A549 (cell line): ENCODE measurements around the gene PTPRN2. TPM values are rescaled to one million over a fixed set of nuclear protein-coding genes. Genes with fewer than 3 reads are reported as not detected.

Experiments
- ATAC-seq, 2 experiments: fragments of 200-7000 bp in 1 of 2; fragments of >200 bp in 1 of 2; cut with Nextera tagmentation in 1 of 2; cut with Tn5 transposase in 1 of 2; 3 replicates each; pipeline versions ENCODE4 v1.8.0 to v1.9.1; 2018 to 2020; ENCODE audit warnings: mild to moderate bottlenecking in 1 of 2, moderate library complexity in 1 of 2
- CTCF ChIA-PET: fragments of 300-600 bp; sonication (Branson Sonifier 250); formaldehyde crosslinking; extraction: SDS; loops from one replicate; lab custom pipeline; 2021; ENCODE audit warnings: antibody characterized with exemption, inconsistent platforms; lab: Yijun Ruan, JAX
- POLR2A ChIA-PET: fragments of 350-600 bp; formaldehyde crosslinking; extraction: SDS; loops from one replicate; lab custom pipeline; 2021; ENCODE audit warnings: antibody characterized with exemption, inconsistent platforms; lab: Yijun Ruan, JAX
- DNase-seq, 2 experiments: peaks; one replicate each; pipeline versions ENCODE4 v3.0.0 to v3.0.0-alpha.2; 2011 to 2016; ENCODE audit warnings: low read depth in 1 of 2, low spot score in 1 of 2
- FAIRE-seq: peaks from 2 replicates; lab custom pipeline; 2011; peaks lifted over from hg19 to GRCh38; lab: Jason Lieb, UNC
- H3K27ac ChIP-seq, 2 experiments: fragments of >200 bp; sonication (Bioruptor Twin); formaldehyde crosslinking; 3 replicates each; pipeline ENCODE4 v1.5.1; 2016 to 2017
- H3K4me1 ChIP-seq: fragments of >200 bp; sonication (Bioruptor Twin); formaldehyde crosslinking; 3 replicates; pipeline ENCODE4 v1.6.1; 2016
- H3K4me2 ChIP-seq: fragments of >200 bp; sonication (Bioruptor Twin); formaldehyde crosslinking; 3 replicates; pipeline ENCODE4 v1.6.1; 2016
- H3K4me3 ChIP-seq: fragments of >200 bp; sonication (Bioruptor Twin); formaldehyde crosslinking; 3 replicates; pipeline ENCODE4 v1.5.1; 2016
- H3K9me3 ChIP-seq: fragments of >200 bp; sonication (Bioruptor Twin); formaldehyde crosslinking; 3 replicates; pipeline ENCODE4 v1.6.1; 2016
- ATOH8 ChIP-seq: fragments of 250-450 bp; sonication (Bioruptor Pico); IDR thresholded peaks from 2 replicates; pipeline ENCODE4 v1.5.0; 2020; ENCODE audit warnings: low read depth, mild to moderate bottlenecking, moderate library complexity
- BHLHE40 ChIP-seq: IDR thresholded peaks from 2 replicates; pipeline ENCODE4 v1.6.1; 2012; ENCODE audit warnings: low read depth, low read length, inconsistent platforms
- CEBPB ChIP-seq, 2 experiments: fragments of >200 bp in 1 of 2; sonication (Bioruptor Twin) in 1 of 2; formaldehyde crosslinking in 1 of 2; IDR thresholded peaks; 2 replicates each; pipeline ENCODE4 v1.6.1; 2012 to 2016
- E2F6 ChIP-seq: IDR thresholded peaks from 2 replicates; pipeline ENCODE4 v1.6.1; 2012; ENCODE audit warnings: low read depth, borderline replicate concordance
- EHMT2 ChIP-seq: fragments of 200-600 bp; sonication (generic); IDR thresholded peaks from 2 replicates; pipeline ENCODE4 v1.6.1; 2016; ENCODE audit warnings: antibody characterized with exemption, low read depth, mild to moderate bottlenecking, moderate library complexity
- FOSB ChIP-seq: fragments of 250-450 bp; sonication (Bioruptor Pico); IDR thresholded peaks from 2 replicates; pipeline ENCODE4 v1.5.0; 2020; ENCODE audit warnings: mild to moderate bottlenecking, moderate library complexity
- HEYL ChIP-seq: fragments of 250-450 bp; sonication (Bioruptor Pico); IDR thresholded peaks from 2 replicates; pipeline ENCODE4 v1.8.0; 2021; ENCODE audit warnings: mild to moderate bottlenecking, moderate library complexity
- HMGXB4 ChIP-seq: fragments of 250-450 bp; sonication (Bioruptor Pico); IDR thresholded peaks from 2 replicates; pipeline ENCODE4 v1.5.0; 2021; ENCODE audit warnings: mild to moderate bottlenecking, moderate library complexity, borderline replicate concordance
- HOXB13 ChIP-seq: fragments of 250-450 bp; sonication (Bioruptor Pico); IDR thresholded peaks from 2 replicates; pipeline ENCODE4 v1.5.0; 2020; ENCODE audit warnings: low read depth, mild to moderate bottlenecking, moderate library complexity
- JUNB ChIP-seq: fragments of >200 bp; sonication (Bioruptor Twin); formaldehyde crosslinking; IDR thresholded peaks from 2 replicates; pipeline ENCODE4 v1.6.1; 2016
- KDM5A ChIP-seq: fragments of 200-600 bp; sonication (generic); IDR thresholded peaks from 2 replicates; pipeline ENCODE4 v1.6.1; 2016; ENCODE audit warnings: antibody characterized with exemption, mild to moderate bottlenecking
- MYC ChIP-seq: IDR thresholded peaks from 2 replicates; pipeline ENCODE4 v1.6.1; 2012; ENCODE audit warnings: mild to moderate bottlenecking, inconsistent platforms, low read length, improper control_type of control experiment, borderline replicate concordance
- NPAS2 ChIP-seq: fragments of 250-450 bp; sonication (Bioruptor Pico); IDR thresholded peaks from 2 replicates; pipeline ENCODE4 v1.8.0; 2022; ENCODE audit warnings: mild to moderate bottlenecking, moderate library complexity, borderline replicate concordance
- NR3C1 ChIP-seq: fragments of >200 bp; sonication (Bioruptor Twin); formaldehyde crosslinking; IDR thresholded peaks from 3 replicates; pipeline ENCODE4 v1.6.1; 2017
- POLR2A ChIP-seq: IDR thresholded peaks from 2 replicates; pipeline ENCODE4 v1.6.1; 2012; ENCODE audit warnings: mild to moderate bottlenecking, low read length
- POLR2AphosphoS2 ChIP-seq: conservative IDR thresholded peaks from 2 replicates; pipeline ENCODE4 v1.6.1; 2012; ENCODE audit warnings: low read length, improper control_type of control experiment, inconsistent platforms
- RARB ChIP-seq: fragments of 250-450 bp; sonication (Bioruptor Pico); IDR thresholded peaks from 2 replicates; pipeline ENCODE4 v1.8.0; 2021; ENCODE audit warnings: mild to moderate bottlenecking, moderate library complexity
- RFX5 ChIP-seq: fragments of 450-650 bp; IDR thresholded peaks from 2 replicates; pipeline ENCODE4 v1.7.1; 2014; ENCODE audit warnings: antibody characterized with exemption, mild to moderate bottlenecking, moderate library complexity
- RNF2 ChIP-seq: fragments of 200-600 bp; sonication (generic); IDR thresholded peaks from 2 replicates; pipeline ENCODE4 v1.6.1; 2016; ENCODE audit warnings: low read depth, mild to moderate bottlenecking, antibody characterized with exemption, moderate library complexity, borderline replicate concordance
- SREBF2 ChIP-seq: fragments of 450-650 bp; IDR thresholded peaks from 2 replicates; pipeline ENCODE4 v1.6.1; 2014; ENCODE audit warnings: mild to moderate bottlenecking, moderate library complexity
- TFCP2L1 ChIP-seq: fragments of 250-450 bp; sonication (Bioruptor Pico); IDR thresholded peaks from 2 replicates; pipeline ENCODE4 v1.5.0; 2021; ENCODE audit warnings: mild to moderate bottlenecking
- WGBS: methylation state at CpG from one replicate; pipeline ENCODE4 v1.1.6; 2017; ENCODE audit errors: missing lambda C conversion rate; 5-methylcytosine and 5-hydroxymethylcytosine counted together
- polyA plus RNA-seq, 4 experiments: library from polyadenylated mRNA; depleted of rRNA in 3 of 4; stranded (reverse); fragments of >200 nt; fragmentation: RNase III in 1 of 4; extraction: RNeasy Plus Mini Kit Qiagen cat#74134 plus additional on column Dnase treatment in 1 of 4; gene quantifications; 2 replicates in 3 of 4; 3 replicates in 1 of 4; pipeline ENCODE4 v1.2.3, GENCODE V29; 2011 to 2017

The PTPRN2 gene
- polyA plus RNA-seq, 2 of the 4 experiments (the other 2 are of a cell fraction) = 0.41 to 1.2 TPM

- TF ChIP-seq RFX5 (no peak), FOSB (CRISPR knock-in tag) (no peak), TFCP2L1 (no peak), KDM5A (no peak), NPAS2 (CRISPR knock-in tag) (no peak), HMGXB4 (CRISPR knock-in tag) (no peak)
- TF ChIP-seq, all 56 proteins: peak for 0
Observed at GRCh38 chr7:158028971-158029370, 558.7 kb downstream of the PTPRN2 start (continued).

GRCh38 chr7:158028290-158028941, 559.2 kb downstream of the PTPRN2 start:
- ChIA-PET CTCF (no interaction called here), POLR2A (no interaction called here)
- FAIRE-seq (no peak), DNase-seq (no peak), ATAC-seq (no peak)
- Histone ChIP-seq H3K4me2 (no peak overlapping the region), H3K27ac (no peak overlapping the region), H3K9me3 (no peaks in the 10 kb centered on the region; the same call in 2 of the 3 replicates), H3K4me1 (no peaks in the 10 kb centered on the region), H3K4me3 (no peak overlapping the region)
- WGBS = 58% methylated on average over 20 of the region's 22 CpGs
- TF ChIP-seq MYC = no peak
- TF ChIP-seq KDM5A = no peak
- no peak for TF ChIP-seq NR3C1
- TF ChIP-seq HEYL (CRISPR knock-in tag) = no peak
- no peak for TF ChIP-seq E2F6
- TF ChIP-seq JUNB = no peak

GRCh38 chr7:158027646-158028045, 560.0 kb downstream of the PTPRN2 start:
- no peak for ATAC-seq
- DNase-seq = no peak
- Histone ChIP-seq H3K27ac (no peak overlapping the region), H3K4me3 (no peak overlapping the region), H3K4me2 (no peak overlapping the region), H3K9me3 (no peaks in the 10 kb centered on the region; the same call in 2 of the 3 replicates), H3K4me1 (no peaks in the 10 kb centered on the region)
- no peak for FAIRE-seq
- POLR2A ChIA-PET = no interaction called here
- WGBS = 56% methylated on average over 6 of the region's 6 CpGs
- no peak for TF ChIP-seq ATOH8 (CRISPR knock-in tag)
- no peak for TF ChIP-seq CEBPB (IDR thresholded peaks at IDR 0.05)
- no peak for TF ChIP-seq EHMT2
- no peak for TF ChIP-seq HOXB13
- CTCF ChIA-PET = no interaction called here

- ChIA-PET POLR2A (no interaction called here), CTCF (interaction anchor here (0.5 kb wide), 1 partner anchor 51 kb away, joined by 3 read pairs; no protein-coding TSS in a partner anchor)
- Histone ChIP-seq H3K4me2 (no peak overlapping the region), H3K4me1 (no peaks in the 10 kb centered on the region), H3K4me3 (no peak overlapping the region), H3K27ac (no peak overlapping the region)
- 50% methylated on average over 10 of the region's 17 CpGs for WGBS
- no peak for DNase-seq
- no peak for FAIRE-seq
- no peak for ATAC-seq
- TF ChIP-seq HOXB13 (no peak), SREBF2 (no peak), POLR2A (no peak), RARB (no peak), RNF2 (no peak), JUNB (no peak), HMGXB4 (CRISPR knock-in tag) (no peak), BHLHE40 (no peak), POLR2AphosphoS2 (no peak)
- TF ChIP-seq, all 56 proteins: peak for 0
- H3K9me3 ChIP-seq = no peaks in the 10 kb centered on the region
Observed at GRCh38 chr7:158026636-158027265, 560.9 kb downstream of the PTPRN2 start.
